DMS153 (cell line): ENCODE data around the gene UBR7.
"Not testable (repeated sequence)": the region's sequence is repeated elsewhere in the genome, so short reads cannot be mapped to it uniquely, and the experiment has no call there.

ENCODE experiments used
- DNase-seq: peaks from one replicate; lab custom pipeline; 2025; lab: John Stamatoyannopoulos, UW

Gene UBR7, protein sequence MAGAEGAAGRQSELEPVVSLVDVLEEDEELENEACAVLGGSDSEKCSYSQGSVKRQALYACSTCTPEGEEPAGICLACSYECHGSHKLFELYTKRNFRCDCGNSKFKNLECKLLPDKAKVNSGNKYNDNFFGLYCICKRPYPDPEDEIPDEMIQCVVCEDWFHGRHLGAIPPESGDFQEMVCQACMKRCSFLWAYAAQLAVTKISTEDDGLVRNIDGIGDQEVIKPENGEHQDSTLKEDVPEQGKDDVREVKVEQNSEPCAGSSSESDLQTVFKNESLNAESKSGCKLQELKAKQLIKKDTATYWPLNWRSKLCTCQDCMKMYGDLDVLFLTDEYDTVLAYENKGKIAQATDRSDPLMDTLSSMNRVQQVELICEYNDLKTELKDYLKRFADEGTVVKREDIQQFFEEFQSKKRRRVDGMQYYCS

DNA sequence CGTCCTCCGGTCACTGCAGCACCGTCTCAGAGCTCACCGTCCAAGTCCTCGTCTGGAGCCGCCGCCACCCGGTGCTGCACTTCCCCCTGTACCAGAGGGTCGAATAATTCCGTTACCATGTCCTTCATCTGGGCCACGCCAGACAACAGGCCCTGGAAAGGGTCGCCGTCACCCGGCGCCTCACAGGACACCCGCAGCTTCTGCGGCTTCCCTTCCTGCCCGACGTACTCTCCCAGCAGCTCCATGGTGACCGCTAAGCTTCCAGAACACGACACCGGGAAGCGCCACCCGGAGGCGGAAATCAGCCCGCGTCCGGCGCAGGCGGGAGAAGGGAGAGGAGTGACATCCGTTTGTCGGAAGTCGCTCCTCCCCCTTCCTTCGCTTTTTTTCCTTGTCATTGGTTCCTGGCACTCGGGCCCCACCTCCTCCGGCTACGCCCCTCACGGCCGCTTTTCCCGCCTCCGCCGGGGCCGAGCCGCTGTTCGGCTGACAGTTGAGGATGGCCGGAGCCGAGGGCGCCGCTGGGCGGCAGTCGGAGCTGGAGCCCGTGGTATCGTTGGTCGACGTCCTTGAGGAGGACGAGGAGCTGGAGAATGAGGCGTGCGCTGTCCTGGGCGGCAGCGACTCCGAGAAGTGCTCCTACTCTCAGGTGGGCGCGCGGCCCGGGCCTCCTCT is at the start of gene UBR7, which contains the start of gene GON7:
TSS of gene UBR7 (plus strand) at position 464 of the 675 bp plus-strand sequence. CDS start at position 500, 36 bp downstream.
TSS of gene GON7 (minus strand) at position 273 of the 675 bp plus-strand sequence. CDS start at position 245, 28 bp downstream.
- peak; percentile 97 for DNase-seq

DNA sequence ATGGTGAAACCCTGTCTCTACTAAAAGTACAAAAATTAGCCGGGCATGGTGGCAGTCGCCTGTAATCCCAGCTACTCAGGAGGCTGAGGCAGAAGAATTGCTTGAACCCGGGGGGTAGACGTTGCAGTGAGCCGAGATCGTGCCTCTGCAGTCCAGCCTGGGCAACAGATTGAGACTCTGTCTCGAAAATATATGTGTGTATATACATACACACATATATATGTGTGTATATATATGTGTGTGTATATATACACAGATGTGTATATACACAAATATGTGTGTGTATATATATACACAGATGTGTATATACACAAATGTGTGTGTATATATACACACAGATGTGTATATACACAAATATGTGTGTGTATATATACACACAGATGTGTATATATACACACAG is 48.7 kb upstream of the UBR7 start:
- DNase-seq = not testable (repeated sequence)

DNA sequence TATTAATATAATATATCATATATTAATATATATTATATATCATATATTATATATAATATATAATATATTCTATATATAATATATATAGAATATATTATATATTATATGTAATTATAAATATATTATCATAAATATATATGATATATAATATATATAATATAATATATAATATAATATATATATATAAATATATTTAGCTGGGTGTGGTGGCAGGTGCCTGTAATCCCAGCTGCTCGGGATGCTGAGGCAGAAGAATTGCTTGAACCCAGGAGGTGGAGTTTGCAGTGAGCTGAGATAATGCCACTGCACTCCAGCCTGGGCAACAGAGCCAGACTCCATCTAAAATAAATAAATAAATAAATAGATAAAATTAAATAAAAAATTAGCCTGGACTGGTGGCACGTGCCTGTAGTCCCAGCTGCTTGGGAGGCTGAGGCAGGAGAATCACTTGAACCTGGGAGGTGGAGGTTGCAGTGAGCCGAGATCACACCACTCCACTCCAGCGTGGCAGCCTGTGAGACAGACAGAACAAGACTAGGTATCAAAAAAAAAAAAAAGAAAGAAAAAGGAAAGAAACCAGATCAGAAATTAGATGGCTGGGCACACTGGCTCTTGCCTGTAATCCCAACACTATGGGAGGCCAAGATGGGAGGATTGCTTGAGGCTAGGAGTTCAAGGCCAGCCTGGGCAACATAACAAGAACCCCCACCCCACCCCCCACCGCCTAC is 47.3 kb upstream of the UBR7 start:
- DNase-seq = not testable (repeated sequence)

DNA sequence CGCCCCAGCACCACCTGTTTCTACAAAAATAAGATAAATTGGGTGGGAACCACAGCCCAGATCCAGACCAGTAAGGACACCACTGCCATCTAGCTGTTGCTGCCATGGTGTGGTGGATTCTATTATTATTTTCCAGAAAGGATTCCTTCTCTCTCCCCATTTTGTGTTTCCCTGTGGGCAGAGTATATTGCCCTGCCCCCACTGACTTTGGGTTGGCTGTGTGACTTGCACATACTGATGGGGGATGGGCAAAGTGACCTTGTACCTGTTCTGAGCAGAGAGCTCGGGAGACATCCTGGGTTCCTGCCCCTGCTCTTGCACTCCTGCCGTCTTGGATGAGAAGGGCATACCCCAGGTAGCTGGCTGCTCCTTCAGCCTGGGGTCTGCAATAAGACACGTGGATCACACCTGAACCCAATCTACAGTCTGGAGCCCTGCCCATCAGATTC is 46.7 kb upstream of the UBR7 start:
- DNase-seq = no peak

DNA sequence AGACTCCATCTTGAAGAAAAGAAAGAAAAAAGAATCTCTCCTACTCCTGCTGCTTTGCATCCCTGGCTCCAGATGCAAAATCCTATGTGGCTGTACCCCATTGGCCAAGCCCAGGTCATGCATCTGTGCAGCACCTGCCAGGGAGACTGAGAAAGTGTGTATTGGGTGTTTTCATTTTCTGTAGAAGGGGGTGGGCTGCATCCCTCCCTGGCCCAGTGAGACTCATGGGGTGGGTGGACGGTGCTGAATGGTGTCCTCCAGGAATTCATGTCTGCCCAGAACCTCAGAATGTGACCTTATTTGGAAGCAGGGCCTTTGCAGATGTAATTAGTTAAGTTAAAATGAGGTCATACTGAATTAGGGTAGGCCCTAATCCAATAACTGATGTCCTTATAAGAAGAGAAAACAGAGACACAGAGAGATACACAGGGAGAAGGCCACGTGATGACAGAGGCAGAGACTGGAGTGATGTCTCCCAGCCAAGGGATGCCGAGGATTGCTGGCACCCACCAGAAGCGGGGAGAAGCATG is 45.6 kb upstream of the UBR7 start:
- no peak for DNase-seq

DNA sequence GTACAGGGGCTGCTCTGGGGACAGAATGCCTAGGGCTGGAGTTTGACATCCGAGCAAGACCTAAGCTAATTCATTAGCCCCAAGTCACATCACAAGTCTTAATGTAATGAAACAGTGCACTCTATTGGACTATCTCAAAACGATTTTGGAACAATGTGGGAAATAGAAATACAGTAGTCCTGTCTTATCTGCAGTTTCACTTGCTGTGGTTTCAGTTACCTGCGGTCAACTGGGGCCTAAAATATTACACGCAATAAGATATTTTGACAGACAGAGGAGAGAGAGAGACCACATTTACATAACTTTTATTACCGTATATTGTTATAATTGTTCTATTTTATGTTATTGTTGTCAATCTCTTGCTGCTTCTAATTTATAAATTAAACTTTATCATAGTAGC is 43.5 kb upstream of the UBR7 start:
- no peak for DNase-seq

DNA sequence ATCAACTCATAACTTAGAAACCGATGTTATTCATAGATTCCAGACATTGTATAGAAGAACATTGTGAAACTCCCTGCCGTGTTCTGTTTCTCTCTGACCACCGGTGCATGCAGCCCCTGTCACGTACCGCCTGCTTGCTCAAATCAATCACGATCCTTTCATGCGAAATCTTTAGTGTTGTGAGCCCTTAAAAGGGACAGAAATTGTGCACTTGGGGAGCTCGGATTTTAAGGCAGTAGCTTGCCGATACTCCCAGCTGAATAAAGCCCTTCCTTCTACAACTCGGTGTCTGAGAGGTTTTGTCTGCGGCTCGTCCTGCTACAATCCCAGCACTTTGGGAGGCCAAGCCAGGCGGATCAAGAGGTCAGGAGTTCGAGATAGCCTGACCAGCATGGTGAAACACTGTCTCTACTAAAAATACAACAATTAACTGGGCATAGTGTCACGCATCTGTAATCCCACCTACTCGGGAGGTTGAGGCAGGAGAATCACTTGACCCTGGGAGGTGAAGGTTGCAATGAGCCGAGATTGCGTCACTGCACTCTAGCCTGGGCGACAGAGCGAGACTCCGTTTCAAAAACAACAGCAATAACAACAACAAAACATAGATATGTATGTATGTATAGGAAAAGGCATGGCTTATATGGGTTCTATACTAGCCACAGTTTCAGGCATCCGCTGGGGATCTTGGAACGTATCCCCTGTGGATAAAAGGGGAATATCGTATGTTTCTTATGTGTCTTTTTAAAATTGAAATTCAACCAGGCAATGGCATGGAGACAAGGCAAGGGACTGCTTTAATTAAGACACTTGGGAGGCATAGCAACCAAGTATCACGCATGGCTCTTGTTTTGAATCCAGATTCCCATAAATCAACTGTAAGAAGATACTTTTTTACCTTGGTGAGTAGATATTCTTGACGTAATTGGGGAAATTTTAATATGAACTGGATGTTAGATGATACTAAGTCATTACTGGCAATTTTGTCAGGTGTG is 41.5 kb upstream of the UBR7 start:
- DNase-seq = not testable (repeated sequence)

DNA sequence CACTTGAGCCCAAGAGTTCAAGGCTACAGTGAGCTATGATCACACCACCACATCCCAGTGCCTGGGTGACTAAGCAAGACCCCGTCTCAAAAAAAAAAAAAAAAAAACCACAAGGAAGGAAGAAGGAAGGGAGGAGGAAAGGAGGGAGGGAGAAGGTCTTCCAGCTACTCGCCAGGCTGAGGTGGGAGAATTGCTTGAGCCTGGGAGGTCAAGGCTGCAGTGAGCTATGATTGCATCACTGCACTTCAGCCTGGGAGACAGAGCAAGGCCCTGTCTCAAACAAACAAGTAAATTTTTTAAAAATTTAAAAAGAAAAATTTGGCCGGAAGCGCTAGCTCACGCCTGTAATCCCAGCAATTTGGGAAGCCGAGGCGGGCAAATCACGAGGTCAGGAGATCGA is 38.4 kb upstream of the UBR7 start:
- DNase-seq = not testable (repeated sequence)

DNA sequence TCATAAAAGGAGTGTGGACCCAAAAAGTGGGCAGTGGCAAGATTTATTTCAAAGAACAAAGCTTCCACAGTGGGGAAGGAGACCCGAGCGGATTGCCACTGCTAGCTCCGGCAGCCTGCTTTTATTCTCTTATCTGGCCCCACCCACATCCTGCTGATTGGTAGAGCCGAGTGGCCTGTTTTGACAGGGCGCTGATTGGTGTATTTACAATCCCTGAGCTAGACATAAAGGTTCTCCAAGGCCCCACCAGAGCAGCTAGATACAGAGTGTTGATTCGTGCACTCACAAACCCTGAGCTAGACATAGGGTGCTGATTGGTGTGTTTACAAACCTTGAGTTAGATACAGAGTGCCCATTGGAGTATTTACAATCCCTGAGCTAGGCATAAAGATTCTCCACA is 37.4 kb upstream of the UBR7 start:
- DNase-seq = not testable (repeated sequence)

DNA sequence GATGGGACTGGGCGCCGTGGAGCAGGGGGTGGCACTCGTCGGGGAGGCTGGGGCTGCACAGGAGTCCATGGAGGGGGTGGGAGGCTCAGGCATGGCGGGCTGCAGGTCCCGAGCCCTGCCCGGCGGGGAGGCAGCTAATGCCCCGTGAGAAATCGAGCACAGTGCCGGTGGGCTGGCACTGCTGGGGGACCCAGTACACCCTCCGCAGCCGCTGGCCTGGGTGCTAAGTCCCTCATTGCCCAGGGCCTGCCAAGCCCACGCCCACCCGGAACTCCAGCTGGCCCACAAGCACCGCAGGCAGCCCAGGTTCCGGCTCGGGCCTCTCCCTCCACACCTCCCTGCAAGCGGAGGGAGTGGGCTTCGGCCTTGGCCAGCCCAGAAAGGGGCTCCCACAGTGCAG is 36.9 kb upstream of the UBR7 start:
- DNase-seq = not testable (repeated sequence)

DNA sequence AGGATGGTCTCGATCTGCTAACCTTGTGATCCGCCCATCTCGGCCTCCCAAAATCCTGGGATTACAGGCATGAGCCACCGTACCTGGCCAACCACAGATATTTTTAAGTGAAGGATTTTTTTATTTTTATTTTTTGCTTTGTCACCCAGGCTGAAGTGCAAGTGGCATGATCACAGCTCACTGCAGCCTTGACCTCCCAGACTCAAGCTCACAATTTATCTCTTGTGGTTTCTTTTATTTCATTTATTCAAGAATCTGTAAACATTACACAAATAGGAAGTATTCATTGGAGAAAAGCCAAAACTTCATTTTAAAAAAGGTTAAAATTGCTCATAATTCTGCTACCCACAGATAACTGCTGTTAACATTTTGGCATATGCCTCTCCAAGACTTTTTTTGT is 35.7 kb upstream of the UBR7 start:
- no peak for DNase-seq

DNA sequence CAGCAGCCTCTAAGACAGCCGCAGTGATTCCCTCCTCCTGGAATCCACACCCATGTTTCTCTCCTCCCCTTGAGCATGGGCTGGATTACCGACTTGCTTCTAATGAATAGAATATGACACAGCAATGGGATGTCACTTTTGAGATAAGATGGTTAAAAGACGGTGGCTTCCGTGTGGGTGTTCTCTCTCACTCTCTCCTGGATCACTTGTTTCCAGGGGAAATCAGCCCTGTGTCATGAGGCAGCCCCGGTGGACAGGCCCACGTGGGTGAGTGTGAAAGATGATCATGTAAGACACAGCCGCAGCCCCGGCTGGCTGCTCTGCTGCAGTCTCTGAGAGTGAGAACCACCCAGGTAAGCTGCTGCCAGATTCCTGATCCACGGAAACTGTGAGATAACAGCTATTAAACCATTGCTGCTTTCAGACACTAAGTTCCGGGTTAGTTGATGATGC is 33.1 kb upstream of the UBR7 start:
- DNase-seq = no peak

DNA sequence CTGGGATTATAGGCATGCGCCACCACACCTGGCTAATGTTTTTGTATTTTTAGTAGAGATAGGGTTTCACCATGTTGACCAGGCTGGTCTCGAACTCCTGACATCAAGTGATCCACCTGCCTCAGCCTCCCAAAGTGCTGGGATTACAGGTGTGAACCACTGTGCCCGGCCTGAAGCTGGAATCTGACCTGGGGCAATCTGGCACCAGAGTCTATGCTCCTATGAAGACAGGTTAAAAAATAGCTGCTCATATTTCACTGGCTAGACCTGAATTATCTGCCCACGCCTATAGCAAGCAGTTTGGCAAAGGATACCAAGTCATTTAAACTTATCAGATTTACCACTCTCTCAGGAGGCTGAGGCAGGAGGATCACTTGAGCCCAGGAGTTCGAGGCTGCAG is 32.3 kb upstream of the UBR7 start:
- DNase-seq = not testable (repeated sequence)

DNA sequence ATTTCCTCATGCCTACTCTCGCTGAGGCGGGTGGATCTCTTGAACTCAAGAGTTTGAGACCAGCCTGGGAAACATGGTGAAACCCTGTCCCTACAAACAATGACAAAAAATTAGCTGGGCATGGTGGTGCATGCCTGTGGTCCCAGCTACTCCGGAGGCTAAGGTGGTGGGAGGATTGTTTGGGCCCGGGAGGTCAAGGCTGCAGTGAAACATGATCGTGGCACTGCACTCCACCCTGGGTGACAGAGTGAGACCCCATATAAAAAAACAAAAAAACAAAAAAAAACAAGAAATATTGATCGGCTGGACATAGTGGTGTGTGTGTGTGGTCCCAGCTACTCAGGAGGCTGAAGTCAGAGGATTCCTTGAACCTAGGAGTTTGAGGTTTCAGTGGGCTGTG is 31.6 kb upstream of the UBR7 start:
- no peak for DNase-seq

DNA sequence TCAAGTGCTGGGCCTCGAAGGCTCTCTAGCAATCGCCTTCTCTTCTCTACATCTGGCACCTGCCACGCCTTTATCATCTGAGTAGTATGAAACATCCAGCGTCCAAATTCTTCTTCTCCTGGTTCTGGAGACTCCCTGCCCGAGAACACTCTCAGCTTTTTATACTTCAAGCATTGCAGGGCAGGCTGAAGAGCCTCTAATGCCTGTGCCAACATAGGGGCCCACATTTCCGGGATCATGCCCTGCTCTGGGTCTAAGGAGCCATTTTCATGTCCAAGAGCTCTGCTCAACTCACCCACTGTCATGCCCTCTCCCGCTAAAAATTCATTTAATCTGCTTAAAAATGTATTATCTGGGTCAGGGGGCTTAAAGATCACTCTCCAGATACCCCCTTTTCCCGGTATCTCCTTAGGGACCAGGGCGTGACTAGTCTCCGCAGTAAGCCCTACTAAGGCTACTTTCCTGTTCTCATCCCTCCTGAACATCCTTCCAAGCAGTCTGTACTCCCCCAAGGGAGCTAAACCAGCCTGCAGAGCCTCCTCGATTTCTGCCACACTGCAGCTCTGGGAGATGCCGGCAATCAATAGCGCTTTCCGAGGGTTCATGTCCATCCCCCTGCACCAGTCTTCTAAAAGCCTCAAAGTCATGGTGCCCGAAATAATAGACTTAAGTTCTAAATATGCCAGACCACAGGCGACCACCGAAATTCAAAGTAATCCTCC is 23.3 kb upstream of the UBR7 start:
- no peak for DNase-seq

DNA sequence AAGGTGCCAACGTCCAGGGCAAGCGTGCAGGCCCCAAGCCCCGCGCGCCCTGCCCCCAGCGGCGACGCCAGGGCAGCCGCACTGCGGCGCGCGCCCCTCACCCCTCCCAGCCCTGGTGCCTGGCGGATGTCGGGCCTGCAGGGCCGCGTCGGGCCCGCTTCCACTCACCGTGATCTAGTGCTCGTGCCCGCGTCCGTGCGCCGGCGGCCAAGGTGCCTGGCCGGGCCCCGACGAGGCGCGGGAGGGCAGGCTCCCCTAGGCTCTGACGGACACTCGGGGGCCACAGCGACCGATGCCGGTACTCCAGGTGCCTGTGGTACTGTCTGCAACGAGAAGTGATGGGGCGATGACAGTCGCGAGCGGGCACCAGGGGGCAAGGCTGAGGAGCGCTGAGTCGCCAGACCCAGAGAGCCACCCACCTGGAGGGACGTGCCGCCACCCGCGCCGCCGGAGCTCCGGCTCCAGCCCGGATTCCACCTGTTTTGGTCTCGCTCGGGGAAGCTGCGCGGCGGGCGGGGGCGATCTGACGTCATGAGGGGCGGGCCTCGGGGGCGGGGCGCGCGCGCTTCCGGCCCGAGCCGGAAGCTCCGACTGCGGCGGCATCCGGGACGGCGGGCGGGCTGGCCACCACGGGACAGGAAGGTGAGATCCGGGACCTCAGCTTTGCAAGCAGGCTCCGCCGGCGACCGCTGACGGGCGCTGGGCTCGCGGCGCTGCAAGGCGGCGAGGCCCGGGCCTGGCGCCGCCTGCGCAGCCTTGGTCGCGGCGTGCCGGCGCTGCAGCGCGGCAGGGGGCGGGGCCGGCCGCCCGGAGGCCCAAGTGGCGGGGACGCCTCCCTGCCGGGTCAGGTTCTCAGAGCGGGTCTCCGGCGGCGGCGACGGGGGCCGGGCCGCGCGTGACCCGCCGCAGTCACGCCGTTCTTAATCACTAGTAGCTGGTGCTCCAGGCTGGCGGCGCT is 22.4 kb upstream of the UBR7 start, which contains the start of the genes LYSET and MOAP1:
TSS of gene LYSET (plus strand) at position 927 of the 958 bp plus-strand sequence. CDS start 89 bp downstream, outside the sequence.
TSS of gene MOAP1 (minus strand) at position 507 of the 958 bp plus-strand sequence. CDS start 655 bp downstream, outside the sequence.
- peak; percentile 51 for DNase-seq

DNA sequence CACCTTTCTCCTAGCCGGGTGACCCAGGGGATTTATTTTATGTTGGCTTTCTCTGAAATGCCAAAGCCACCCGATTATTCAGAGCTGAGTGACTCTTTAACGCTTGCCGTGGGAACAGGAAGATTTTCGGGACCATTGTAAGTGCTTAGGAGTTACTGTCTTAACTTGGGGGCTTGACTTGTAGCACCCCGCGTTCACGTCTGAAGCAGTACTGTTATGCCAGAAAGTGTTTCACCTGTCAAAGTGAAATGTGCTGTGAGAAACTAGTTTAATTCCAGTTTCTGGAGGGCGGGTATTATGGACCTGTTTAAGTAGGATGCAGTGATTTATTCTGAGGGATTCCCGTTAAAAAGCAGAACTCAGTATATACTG is 21.7 kb upstream of the UBR7 start:
- no peak for DNase-seq

DNA sequence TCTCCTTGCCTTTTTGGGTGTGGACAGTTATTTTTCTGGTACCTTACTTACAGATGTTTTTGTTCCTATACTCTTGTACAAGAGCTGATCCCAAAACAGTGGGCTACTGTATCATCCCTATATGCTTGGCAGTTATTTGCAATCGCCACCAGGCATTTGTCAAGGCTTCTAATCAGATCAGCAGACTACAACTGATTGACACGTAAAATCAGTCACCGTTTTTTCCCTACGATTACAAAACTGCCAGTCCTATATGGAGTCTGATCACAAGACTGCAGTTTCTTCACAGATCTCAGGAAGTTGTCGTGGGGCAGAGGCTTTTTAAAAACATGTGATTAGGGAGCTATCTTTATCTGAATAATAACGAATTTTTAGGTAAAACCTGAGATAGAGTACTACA is 20.6 kb upstream of the UBR7 start:
- no peak for DNase-seq

DNA sequence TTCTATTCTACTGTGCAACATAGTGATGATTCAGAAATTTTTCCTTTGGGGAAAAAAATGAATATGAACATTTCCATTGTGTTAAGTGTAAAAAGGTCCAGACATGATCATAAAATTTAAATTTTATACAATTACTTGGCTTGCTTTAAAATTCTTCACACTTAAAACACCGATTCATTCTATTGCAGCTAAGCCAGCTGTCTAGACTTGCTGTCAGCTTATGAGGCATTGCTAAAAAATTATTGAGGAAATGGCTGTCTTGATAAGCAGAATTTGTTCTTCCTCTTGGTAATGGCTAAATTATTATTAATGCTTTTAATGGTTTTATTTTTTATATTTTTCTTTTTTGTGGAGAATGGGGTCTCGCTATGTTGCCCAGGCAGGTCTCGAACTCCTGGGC is 20.1 kb upstream of the UBR7 start:
- no peak for DNase-seq
